Keratinocyte (primary cell): ENCODE data around the gene KRTAP4-2.

Experiments used
- CTCF ChIP-seq, 3 experiments: IDR thresholded peaks in 1 of 3; conservative IDR thresholded peaks in 1 of 3; optimal IDR thresholded peaks in 1 of 3; 2 replicates in 2 of 3; 3 replicates in 1 of 3; pipeline versions ENCODE3 to v1.5.1; 2011; ENCODE audit warnings: low read length in 3 of 3, mild to moderate bottlenecking in 3 of 3, moderate library complexity in 2 of 3, control low read depth in 1 of 3, inconsistent platforms in 1 of 3; ENCODE audit not compliant: insufficient read depth in 2 of 3; ENCODE audit errors: extremely low read depth in 1 of 3
- EZH2 ChIP-seq: IDR thresholded peaks from one replicate; pipeline ENCODE4 v1.6.1; 2012; ENCODE audit warnings: inconsistent platforms, mild to moderate bottlenecking, low read length, moderate library complexity

DNA sequence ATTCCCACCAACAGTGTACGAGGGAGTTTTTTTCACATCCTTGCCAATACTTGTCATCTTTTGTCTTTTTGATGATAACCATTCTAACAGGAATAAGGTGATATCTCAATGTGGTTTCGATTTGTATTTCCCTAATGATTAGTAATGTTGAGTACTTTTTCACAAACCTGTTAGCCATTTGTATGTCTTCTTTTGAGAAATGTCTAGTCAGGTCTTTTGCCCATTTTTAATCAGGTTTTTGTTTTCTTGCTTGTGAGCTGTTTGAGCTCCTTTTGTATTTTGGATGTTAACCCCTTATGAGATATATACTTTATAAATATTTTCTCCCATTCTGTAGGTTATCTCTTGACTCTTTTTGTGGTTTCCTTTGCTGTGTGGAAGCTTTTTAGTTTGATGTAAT, 26.5 kb downstream of the KRTAP4-2 start:
- TF ChIP-seq CTCF (optimal IDR thresholded peaks at IDR 0.05 in 1 of 3, IDR thresholded peaks at IDR 0.05 in 1 of 3, conservative IDR thresholded peaks at IDR 0.05 in 1 of 3; ENCODE audit: extremely low read depth in 1 of 3, insufficient read depth in 2 of 3, low read length in 3 of 3) (no peak), EZH2 (no peak)
